GM18520 (cell line): ENCODE results near the gene AGAP1.

Experiments
- ATAC-seq: cut with Tn5 transposase; IDR thresholded peaks from one replicate; pipeline ENCODE4 v1.9.1; 2021; ENCODE audit not compliant: unreplicated experiment

The AGAP1 gene

DNA sequence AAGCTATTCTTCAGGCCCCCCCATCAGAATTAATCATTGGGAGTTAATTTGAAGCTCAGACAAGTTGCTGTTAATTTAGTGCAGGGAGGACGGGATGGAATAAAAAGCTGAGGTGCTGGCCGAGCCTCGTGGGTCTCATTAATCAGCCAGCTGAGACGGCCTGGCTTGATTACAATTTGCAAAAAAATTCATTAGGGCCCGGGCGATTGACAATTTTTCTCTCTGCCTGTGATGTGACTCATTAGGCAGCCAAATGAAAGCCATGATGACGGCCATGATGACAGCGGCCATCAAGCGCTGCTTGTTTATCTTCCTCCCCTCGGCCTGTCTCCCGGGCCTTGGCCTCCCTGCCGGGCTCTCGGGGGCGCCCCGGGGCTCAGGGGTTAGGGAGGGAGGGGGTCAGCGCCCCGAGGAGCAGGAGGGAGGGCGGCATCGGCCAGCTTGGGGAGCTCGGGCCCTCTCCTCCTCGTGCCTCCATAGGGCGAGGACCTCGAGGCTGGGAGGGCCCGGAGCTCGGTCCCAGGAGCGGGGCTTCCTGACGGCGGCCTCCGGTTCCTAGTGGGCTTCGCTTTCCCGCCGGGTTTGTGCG is 669.1 kb downstream of the AGAP1 start:
- no peak for ATAC-seq

DNA sequence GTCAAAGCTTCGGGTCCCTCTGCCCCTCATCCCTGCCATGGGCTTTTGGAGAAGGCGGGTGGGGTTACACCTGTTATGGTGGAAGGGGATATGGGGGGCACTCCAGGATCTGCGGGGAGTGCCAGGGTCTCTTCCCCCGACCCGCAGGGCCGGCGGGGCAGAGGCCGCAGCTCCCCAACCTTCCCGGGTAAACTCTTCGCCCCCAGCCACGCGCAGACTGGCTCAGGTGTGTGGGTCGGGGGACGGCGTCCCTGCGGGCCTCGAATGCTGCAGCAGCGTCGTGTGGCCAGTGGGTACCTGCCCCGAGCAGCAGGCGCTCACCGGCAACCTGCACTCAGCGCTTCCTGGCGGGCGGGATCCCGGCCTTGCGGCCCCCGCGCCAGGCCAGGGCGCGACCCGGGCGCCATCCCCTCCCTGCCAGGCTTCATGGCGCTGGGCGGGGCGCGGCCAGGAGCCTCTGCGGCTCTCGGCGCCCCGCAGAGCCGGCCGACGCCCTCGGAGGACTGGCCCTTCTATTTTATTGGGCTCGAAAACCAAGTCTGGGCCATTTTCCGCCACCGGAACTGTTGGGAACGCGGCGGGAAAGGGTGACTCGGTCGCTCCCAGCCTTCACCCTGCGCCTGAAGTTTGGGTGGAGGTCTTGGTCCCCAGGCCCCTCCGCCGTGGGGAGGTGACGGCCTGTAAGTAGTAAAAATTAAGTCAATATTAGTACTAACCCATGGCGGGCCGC is 669.8 kb downstream of the AGAP1 start:
- ATAC-seq = no peak

DNA sequence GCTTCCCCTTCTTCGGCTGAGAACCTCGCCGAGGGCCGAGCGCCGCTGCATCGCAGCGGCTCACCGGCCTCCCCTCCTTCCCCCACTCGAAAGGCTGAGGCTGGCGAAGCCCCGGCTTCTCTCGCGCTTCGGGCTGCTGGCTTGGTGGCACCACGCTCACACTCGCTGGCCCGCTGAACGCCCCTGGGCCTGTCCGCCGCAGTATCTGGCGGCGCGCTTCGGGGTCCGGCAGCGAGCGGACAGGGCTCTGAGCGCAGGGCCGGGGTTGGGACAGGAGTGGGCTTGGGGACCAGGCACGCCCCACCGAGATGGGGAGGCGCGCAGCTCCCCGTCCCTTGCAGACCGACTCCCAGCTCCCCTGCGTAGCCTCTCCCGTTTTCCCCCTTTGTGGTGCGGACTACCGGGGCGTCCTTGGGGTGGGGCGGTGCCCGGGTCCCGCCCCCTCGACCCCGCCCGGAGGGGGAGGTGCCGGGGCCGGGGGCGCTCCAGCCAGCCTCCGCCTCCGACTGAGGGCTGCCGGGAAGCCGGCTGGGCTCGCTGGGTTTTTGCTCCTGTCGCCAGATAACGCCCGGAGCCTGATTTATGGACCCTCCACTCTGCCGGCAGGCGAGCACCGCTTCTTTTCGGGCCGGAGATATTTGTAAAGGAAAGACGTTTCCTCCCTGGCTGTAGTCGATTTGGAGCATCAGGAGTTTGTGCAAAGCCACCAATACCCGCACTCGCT is 670.5 kb downstream of the AGAP1 start:
- ATAC-seq = no peak

DNA sequence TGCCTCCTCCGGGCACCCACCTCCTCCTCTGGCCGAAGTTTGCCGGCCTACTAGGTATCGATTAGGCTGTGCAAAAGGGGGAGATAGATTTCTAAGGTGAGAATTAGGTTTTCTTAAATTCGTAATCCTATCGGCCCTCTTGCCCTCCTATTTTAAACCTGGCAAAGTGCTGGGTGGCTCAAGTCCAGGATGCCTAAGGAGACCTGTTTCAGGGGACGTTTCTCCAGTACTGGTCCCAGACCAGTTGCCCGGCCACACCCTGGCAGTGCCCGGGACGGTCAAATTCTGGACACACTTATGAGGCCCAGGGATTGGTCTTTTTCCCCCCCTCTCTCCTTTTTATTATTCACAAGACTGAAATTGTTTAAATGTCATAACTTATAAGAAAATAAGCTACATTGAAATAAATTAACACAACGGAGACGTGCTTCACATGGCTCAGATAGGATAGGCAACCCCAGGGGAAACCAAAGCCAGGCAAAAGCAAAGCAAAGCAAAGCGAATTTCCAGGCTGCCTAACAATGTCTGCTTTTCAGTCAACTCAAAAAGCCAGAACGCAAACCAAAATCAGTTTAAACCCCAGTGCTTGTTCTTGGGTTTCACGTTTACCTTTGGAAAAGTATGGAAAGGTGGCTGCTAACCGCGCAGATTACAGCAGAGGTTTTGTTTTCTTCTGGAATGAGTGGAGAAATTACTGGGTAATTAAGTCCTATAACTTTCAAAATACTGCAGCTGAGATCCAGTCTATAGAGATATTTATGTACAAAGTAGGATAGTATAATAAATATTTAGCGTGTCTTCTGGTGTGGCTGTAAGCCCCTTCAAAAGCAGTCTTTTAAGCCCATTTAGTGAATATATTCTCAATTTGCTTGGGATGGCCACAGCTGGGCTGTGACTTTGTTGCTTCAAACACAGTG is 671.3 kb downstream of the AGAP1 start:
- ATAC-seq = no peak

DNA sequence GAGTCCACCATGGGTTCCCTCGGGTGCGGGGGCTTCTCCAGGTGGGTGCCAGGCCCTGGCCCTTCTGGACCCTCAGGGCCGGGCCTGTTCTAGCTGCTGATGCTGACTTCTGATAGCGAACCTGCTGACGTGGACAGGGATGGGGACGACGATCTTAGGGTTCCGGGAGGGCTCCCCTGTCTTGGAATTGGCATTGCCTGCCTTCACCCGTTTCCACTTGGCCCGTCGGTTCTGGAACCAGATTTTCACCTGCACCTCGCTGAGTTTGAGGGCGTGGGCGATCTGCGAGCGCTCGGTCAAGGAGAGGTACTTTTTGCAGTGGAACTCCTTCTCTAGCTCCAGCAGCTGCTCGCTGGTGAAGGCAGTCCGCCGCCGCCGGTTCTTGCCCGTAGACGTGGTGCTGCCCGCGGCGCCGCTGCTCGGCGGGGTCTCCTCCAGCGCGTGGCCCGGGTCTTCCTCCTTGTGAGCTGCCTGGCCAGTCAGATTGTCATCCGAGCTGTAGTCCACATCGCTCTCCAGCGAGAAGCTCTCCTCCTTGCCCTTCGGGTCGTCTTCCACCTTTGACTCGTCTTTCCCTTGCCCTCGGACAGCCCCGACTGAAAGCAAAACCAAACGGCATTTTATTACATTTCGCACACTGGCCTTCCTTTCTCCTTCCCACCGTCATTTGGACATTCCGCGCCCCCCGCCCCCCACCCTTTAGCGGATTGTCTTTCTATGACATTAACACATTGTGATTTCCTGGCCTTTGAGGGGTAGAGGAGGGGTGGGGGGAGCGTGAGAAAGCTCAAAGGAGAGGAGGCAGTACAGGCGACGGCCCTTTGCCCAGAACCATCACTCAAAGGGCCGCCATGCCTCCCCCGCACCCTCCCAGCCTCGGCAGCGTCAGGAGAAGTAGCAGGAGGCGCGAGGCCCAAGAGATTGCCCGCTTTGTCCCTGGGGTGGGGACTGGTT is 672.3 kb downstream of the AGAP1 start:
- ATAC-seq = no peak

DNA sequence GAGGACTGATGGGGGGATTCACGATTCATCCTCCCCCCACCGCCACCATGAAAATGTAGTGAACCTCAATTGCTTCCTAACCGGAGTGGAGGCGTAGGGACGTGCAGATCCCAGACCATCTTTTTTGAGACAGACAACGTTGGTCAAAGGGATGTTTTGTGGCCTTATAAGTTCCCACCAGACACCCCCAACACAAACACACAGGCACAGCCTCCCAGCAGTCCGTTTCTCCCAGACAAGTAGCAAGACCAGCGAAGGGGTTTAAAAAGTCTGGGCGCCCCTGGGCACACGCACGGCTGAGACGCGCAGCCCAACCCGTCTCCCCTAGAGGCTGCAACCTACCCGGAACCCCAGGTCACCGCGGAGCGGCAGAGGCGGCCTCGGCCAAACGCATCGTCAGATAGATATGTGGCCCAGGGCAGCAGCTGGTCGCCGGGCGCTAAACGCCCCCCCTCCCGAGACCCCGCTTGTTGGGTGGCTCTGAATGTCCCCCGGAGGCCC is 673.0 kb downstream of the AGAP1 start:
- ATAC-seq = no peak

DNA sequence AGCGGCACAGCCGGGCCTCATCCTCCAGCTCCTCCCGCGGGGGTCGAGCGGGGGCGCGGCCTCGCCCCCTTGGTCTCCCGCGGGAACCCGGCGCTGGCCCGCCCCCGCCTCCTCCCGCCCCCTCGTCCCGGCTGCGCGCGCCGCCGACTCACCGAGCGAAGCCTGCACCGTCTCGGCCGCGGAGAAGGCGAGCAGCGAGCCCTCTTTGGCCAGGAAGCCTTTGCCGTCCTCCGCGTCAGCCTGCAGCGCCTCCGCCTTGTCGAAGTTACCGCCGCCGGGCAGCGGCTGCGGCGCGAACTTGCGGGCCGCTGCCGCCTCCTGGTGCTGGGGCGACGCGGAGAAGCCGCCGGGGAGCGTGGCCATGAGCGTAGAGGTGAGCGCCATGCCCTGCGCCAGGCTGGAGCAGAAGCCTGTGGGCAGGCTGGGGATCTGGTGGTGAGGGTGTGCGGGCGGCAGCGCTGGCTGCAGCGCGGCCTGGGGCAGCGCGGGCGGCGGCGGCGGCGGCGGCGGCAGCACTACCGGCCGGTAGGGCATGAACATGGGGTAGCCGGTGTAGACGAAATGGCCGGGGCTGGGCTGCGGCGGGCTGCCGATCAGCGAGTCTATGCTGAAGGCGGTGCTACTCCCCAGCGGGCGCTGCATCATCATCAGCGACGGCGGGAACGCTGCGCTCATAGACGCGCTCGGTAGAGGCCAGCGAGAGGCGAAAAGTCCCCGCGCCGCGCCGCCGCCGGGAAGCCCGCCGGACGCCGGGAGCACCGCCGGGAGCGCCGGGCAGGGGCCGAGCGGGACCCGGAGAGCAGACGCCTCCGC is 673.7 kb downstream of the AGAP1 start:
- no peak for ATAC-seq

DNA sequence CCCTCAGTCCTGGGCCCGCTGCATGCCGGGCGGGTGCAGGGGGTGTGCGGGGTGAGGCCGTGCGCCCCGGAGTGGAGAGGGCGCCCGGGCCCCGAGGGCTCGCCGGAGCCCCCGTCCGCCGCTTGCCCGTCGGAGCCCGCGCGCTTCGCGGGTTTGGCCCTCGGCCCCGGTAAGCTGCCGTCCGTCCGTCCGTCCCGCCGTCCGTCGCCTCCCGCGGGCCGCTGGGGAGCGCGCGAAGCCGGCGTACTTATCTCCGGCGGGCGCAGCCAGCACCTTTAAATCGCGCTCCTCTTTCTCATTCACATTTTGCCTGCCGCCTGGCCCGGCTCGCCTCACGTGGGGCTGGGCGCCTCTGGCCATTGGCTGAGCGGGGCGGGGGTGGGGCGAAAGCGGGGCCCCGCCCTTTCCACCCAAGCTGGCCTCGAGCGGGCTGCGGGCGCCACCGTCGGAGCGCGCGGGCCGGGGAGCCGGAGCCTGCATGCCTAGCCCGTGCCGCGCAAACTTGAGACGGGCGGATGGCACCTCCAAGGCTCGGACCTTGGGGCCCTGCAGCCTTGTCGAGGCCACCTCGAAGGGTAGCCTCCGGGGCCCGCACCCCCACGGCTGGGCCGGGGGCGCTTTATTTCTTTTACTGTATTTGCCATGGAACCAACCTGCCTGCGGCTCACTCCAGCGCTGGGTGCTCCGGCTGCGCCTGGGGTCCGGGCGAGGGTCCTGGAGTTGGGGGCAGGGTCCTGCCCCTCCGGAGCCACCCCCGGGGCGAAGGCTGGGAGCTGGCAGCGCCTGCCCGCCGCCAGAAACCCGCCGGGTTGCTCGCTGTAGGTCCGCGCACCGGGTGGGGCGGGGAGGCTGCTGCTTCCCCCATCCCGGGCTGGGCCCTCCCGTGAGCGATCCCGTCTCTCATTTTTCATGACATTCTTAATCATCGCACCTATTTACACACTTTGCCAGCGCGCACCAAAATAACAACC is 674.6 kb downstream of the AGAP1 start, which contains the start of gene GBX2:
TSS of gene GBX2 (minus strand) at position 277 of the 971 bp plus-strand sequence. CDS start 415 bp downstream, outside the sequence.
- no peak for ATAC-seq

DNA sequence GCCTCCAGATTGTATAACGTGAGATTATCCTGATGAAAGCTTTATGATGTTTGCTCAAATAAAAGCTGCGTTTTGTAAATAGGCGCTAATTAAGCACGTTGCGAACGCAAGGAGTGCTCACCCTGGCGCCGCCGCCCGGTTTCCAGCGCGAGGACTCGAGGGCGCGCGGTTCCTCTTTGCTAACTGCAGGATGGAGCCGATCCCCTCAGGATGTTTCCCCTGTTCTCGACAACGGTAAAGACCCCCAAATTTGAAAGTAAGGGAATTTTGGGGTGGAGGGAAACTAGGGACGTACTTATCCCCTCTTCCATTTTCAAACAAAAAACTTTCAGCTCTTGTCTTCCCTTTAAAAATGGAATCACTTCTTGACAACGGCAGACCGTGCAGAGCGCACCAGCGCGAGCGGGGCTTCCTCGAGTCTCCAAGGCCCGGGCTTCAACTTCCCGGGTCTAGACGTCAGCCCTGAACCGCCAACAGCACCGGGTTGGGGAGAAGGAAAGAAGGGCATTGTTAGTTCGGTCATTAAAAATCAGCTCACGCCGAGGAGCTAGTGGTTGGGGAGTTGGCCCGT is 675.4 kb downstream of the AGAP1 start:
- ATAC-seq = no peak

DNA sequence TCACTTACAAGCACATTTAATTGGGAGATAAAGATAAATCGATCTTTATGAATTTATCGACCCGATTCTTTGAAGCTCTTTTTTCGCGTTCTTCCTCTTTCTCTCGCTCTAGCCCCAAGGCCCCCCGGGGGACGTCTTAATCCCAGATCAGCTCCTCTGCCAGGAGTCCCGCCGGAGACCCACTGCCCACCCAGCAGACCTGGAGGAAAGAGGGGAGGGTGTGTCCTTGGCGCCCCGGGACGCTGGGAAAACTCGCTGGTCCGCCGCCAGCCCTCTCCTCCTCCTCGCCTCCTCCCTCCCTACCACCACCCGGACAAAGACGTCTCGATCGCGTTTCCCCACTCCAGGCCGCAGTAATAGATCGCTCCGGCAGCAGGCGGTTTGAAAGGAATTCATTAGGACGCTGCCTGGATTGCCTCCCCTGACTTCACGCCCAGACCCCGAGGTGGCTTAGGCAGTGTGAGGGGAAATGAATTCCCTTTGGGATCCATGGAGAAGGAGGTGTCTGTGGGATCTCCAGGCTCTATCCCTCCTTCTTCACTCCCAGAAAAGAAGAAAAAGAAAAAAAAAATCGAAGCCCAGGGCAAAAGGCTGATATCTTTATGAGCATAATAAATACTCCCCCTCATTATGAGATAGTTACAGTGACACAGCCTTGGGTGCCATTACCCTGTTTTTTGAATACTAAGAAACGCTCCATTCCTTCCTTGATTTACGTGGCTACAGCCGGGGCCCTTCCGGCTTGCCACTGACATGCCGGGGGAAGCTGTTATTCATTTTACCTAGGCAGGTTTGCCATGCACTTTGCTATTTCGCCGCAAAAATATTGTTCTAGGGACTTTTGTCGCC is 676.1 kb downstream of the AGAP1 start:
- no peak for ATAC-seq

DNA sequence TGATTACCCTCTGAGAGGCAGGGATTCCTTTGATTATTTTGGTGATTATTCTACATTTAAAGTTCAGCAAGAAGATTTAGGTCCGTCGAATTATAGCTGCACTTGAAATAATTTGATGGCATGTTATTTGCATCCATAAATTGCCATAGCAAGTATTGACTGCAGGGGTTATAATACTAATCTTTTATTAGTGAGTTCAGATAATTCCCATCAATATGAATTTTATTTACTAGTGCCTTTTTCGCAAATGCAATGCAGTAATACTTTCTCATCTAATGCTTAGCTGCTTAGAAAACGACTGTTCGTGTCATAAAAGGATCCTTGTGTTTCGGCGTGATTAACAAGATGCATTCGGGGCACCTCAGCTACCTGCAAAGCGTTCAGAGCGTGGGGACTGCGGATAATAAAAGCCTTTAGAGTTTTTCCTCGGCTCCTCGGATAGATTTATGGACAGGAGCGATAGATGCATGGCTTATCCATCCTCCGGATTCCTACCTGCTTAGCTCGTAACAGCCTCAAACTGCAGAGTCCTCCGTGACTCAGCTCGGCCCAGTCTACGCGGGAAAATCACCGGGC is 676.8 kb downstream of the AGAP1 start:
- no peak for ATAC-seq

DNA sequence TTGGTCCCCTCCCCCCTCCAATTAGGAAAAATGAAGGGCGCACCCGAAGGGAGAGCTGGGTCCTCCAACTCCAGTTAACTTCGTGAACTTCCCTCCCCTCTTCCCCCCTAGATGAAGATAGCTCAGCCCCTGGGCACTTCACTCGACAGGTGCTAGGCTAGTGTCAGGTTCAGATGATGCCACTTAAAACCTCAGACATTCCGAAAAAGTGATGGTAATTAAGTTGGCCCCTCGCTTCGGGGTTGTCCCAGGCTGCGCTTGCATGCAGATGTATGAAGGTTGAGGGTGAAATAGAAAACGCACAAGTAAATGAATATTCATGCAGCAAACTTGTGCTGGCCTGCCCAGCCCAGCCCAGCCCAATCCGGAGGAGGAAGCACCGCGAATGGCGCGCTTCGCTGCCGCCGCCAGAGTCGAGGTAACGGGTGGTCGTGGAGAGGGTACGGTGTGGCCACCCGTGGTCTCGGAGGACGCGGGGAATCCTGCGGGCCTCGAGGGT is 677.4 kb downstream of the AGAP1 start:
- ATAC-seq = no peak

DNA sequence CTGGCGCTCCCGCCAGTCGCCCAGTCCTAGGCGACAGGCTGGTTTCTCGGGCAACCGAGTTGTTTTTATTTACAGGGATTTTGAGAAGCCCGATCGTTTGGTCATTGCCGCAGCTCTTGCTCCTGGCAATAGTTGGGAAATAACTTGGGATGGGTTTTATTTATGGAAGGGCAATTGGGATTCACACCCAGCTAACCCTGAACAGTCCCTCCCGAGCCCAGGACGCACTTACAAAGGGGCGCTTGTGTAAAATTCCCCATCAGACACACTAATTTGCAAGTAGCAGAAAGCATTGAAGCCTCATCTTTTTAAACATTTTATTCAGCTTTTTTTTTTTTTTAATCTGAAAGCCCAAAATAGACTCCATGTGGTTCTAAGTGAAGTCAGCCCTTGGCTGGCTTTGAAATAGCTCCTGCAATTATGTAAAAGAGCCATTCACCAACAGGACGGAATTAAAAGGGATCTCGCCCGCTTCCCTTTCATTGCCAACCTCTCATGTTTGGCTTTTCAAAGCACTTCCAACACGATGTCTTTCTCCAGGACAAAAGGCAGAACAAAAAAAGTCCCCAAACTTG is 677.9 kb downstream of the AGAP1 start:
- no peak for ATAC-seq

DNA sequence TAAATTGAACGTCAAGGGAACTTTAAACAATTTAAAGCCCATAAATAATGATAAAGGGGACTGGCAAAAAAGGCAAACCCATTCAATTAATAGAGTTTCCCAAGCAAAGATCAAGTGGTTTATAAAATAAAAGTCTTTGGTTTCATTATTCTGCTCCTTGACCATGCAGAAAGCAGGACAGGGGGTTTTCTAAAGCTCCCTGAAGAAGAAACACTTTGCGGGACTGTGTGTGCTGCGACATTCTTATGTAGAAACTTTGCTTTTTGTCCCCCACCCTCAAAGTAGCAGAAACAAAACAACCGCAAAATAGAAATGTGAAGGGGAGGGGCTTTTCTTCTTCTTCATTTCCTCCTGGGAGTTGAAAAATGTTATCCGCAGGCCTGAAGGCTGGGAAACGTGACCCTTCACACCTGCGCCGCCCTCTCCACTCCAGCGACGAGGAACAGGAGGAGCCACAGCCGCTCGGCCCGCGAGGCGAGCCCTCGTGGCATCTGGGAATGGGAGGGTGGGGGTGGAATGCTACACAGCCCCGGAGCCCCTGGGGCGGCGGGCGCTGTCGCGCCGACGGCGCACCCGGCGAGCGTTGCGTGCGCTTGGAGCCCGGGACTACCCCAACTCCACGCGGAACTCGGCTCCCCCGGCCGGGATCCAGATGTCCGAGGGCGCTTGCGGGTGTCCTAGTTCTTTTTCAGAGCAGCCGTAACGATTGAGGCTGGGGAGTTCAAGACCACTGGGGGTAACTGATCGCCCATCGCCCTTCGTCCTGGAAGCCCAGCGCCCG is 678.6 kb downstream of the AGAP1 start:
- ATAC-seq = no peak
